Prostate gland (tissue), 2 donors: ENCODE data around the gene AHNAK. TPM values are rescaled to one million over a fixed set of nuclear protein-coding genes. Genes with fewer than 3 reads are reported as not detected.

Experiments
- DNase-seq: peaks from one replicate; pipeline ENCODE4 v3.0.0-alpha.2; 2019; ENCODE audit warnings: low spot score
- H3K27ac ChIP-seq, 2 donors: fragments of 200-600 bp; sonication (generic); 2 replicates each; pipeline ENCODE4 v1.5.1; 2017 to 2019
- H3K27me3 ChIP-seq: fragments of 200-600 bp; sonication (generic); replicated peaks from 2 replicates; pipeline ENCODE4 v1.5.1; 2019; ENCODE audit not compliant: insufficient read depth
- H3K36me3 ChIP-seq, 2 donors: fragments of 200-600 bp; sonication (generic); 1 replicate in 1 of 2; 2 replicates in 1 of 2; pipeline versions ENCODE4 v1.5.1 to v1.8.1; 2017 to 2019
- H3K4me1 ChIP-seq: fragments of 200-600 bp; sonication (generic); replicated peaks from 2 replicates; pipeline ENCODE4 v1.5.1; 2019
- H3K4me3 ChIP-seq, 2 donors: fragments of 200-600 bp; sonication (generic); 2 replicates each; pipeline ENCODE4 v1.5.1; 2017 to 2019
- H3K9me3 ChIP-seq: fragments of 200-600 bp; sonication (generic); 2 replicates; pipeline ENCODE4 v1.5.1; 2017
- POLR2A ChIP-seq: fragments of 450-650 bp; IDR thresholded peaks from one replicate; pipeline ENCODE4 v1.6.1; 2016; ENCODE audit warnings: antibody characterized with exemption, mild to moderate bottlenecking
- POLR2AphosphoS5 ChIP-seq: sonication (generic); formaldehyde crosslinking; IDR thresholded peaks from one replicate; pipeline ENCODE4 v1.6.1; 2017; ENCODE audit warnings: antibody characterized with exemption
- WGBS: methylation state at CpG from one replicate; pipeline ENCODE4 v1.1.5; 2018; 5-methylcytosine and 5-hydroxymethylcytosine counted together
- intact Hi-C: fragments of 100-400 bp; cut with DNase I; formaldehyde crosslinking; loops from one replicate; pipeline ENCODE4 v1.14.2; 2022
- total RNA-seq, 2 donors: library from RNA; depleted of rRNA; stranded (reverse); fragments of >200 nt; gene quantifications; one replicate each; pipeline ENCODE4 v1.1.0, GENCODE V29; 2016
- TF ChIP-seq, protein P1 (sequence below), 4 experiments: fragments of 200-600 bp in 2 of 4; fragments of 450-650 bp in 2 of 4; sonication (generic) in 2 of 4; IDR thresholded peaks; 1 replicate in 3 of 4; 2 replicates in 1 of 4; pipeline ENCODE4 v1.5.1; 2016 to 2019; ENCODE audit warnings: antibody characterized with exemption in 4 of 4, mild to moderate bottlenecking in 2 of 4, moderate library complexity in 2 of 4

The AHNAK gene
- total RNA-seq, 2 donors from 2014 or later: 367 to 434 TPM

DNA sequence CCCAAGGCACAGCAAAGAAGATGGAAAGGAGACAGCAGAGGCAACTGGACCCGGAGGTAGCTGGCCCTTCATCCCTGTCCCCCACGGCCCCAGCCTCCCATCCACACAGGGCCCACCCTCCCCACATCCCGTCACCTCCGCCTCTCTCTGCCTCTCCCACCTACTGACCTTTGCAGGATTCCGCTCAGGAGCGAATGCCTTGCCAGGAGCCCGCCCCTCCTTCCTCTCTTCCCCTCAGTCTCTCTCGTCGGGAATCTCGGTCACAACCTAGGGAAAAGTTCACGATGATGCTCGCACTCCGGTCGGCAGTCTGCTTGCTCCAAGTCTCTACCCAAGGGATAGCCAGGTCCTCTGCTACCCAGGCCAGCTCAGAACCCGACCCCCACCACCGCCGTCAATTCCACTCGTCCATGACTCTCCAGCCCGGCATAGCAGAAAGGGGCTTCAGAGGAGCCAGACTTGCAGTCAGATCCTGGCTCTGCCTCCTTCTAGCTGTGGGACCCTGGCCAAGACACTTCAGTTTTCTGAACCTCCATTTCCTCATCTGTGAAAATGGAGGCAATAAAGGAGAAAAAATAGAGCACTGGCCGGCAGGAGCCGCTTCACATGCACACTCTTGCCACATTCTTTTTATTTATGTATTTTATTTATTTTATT is 10.2 kb downstream of the AHNAK start:
- WGBS: 57% methylated on average over 21 of the region's 21 CpGs
- no peak overlapping the region for H3K4me3 ChIP-seq
- H3K27ac ChIP-seq: no peak overlapping the region
- DNase-seq: no peak
- TF ChIP-seq POLR2AphosphoS5 (no peak), POLR2A (no peak)
- TF ChIP-seq, protein P1, sequence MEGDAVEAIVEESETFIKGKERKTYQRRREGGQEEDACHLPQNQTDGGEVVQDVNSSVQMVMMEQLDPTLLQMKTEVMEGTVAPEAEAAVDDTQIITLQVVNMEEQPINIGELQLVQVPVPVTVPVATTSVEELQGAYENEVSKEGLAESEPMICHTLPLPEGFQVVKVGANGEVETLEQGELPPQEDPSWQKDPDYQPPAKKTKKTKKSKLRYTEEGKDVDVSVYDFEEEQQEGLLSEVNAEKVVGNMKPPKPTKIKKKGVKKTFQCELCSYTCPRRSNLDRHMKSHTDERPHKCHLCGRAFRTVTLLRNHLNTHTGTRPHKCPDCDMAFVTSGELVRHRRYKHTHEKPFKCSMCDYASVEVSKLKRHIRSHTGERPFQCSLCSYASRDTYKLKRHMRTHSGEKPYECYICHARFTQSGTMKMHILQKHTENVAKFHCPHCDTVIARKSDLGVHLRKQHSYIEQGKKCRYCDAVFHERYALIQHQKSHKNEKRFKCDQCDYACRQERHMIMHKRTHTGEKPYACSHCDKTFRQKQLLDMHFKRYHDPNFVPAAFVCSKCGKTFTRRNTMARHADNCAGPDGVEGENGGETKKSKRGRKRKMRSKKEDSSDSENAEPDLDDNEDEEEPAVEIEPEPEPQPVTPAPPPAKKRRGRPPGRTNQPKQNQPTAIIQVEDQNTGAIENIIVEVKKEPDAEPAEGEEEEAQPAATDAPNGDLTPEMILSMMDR (IDR thresholded peaks at IDR 0.05): no peak
- peaks cover 29 to 35% of the 10 kb centered on the region in 2 donors for H3K36me3 ChIP-seq
- intact Hi-C loops: no loop called here
- peaks cover 33% of the 10 kb centered on the region for H3K4me1 ChIP-seq
- H3K9me3 ChIP-seq: no peaks in the 10 kb centered on the region
- H3K27me3 ChIP-seq: no peaks in the 10 kb centered on the region

- Histone ChIP-seq H3K4me3 (no peak overlapping the region), H3K4me1 (peaks cover 27% of the 10 kb centered on the region), H3K9me3 (no peaks in the 10 kb centered on the region), H3K27ac (no peak overlapping the region), H3K27me3 (no peaks in the 10 kb centered on the region), H3K36me3 (peaks cover 29 to 35% of the 10 kb centered on the region in 2 donors)
- intact Hi-C loops: no loop called here
- DNase-seq: no peak
- WGBS: 88% methylated on average over 12 of the region's 12 CpGs
- TF ChIP-seq, protein P1 (IDR thresholded peaks at IDR 0.05): no peak
- no peak for TF ChIP-seq POLR2AphosphoS5
- no peak for TF ChIP-seq POLR2A
Measured at GRCh38 chr11:62535802-62536201, 10.8 kb downstream of the AHNAK start.

DNA sequence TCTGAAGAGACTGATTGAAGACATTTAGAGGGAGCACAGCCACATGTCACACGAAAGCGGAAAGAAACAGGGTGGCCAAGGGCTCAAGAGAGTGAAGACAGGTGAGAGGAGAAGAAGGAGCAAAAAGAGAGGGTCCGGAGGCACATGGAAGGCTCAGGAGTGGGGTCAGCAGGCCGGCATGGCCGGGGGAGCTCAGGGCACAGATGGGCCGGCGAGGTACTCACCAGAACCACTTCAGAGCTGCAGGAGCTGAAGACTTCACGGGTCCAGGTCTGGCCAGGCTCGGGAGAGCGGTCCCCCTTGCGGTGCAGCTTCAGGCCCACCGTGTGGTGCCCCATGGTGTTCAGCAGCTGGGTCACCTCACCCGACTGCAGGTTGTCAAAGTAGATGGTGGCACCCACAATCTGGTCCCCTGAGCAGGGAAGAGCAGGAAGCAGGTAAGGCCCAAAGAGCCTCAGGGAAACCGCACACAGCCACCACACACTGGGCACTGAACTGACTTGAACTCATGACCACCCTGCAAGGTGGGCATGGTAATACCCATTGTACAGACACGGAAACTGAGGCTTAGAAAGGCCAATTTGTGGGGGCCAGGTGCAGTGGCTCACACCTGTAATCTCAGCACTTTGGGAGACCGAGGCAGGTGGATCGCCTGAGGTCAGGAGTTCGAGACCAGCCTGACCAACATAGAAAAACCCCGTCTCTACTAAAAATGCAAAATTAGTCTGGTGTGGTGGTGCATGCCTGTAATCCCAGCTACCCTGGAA is 11.6 kb downstream of the AHNAK start:
- TF ChIP-seq POLR2A (no peak), POLR2AphosphoS5 (no peak)
- TF ChIP-seq, protein P1 (IDR thresholded peaks at IDR 0.05): no peak
- Histone ChIP-seq H3K36me3 (peaks cover 29 to 35% of the 10 kb centered on the region in 2 donors), H3K9me3 (no peaks in the 10 kb centered on the region), H3K4me3 (no peak overlapping the region), H3K27me3 (no peaks in the 10 kb centered on the region), H3K27ac (no peak overlapping the region), H3K4me1 (peaks cover 19% of the 10 kb centered on the region)
- 95% methylated on average over 19 of the region's 19 CpGs for WGBS
- no peak for DNase-seq
- intact Hi-C loops: no loop called here

GRCh38 chr11:62532096-62532495 is 14.5 kb downstream of the AHNAK start:
- H3K4me1 ChIP-seq: no peaks in the 10 kb centered on the region

More at GRCh38 chr11:62532096-62532495, 14.5 kb downstream of the AHNAK start:
- DNase-seq: no peak
- Histone ChIP-seq H3K4me3 (no peak overlapping the region), H3K36me3 (peaks cover 29 to 38% of the 10 kb centered on the region in 2 donors), H3K27me3 (no peaks in the 10 kb centered on the region), H3K27ac (no peak overlapping the region), H3K9me3 (no peaks in the 10 kb centered on the region)
- intact Hi-C loops: no loop called here
- WGBS: 98% methylated on average over 2 of the region's 2 CpGs
- TF ChIP-seq, protein P1 (IDR thresholded peaks at IDR 0.05): no peak
